ENCODE measurements around the gene MC5R. TPM values are rescaled to one million over a fixed set of nuclear protein-coding genes. Genes with fewer than 3 reads are reported as not detected.
"Not testable (repeated sequence)": the region's sequence is repeated elsewhere in the genome, so short reads cannot be mapped to it uniquely, and the experiment has no call there.

The MC5R gene
- total RNA-seq, 2 donors from 2014 or later: not detected

GRCh38 chr18:13810950-13811485 is 12.9 kb upstream of the MC5R start:
- ATAC-seq (no peak), DNase-seq (no peak)
- Mint-ChIP-seq H3K4me3 (no peak overlapping the region), H3K27me3 (peaks cover 47% of the 10 kb centered on the region), H3K36me3 (ENCODE audit: low read depth) (no peaks in the 10 kb centered on the region), H3K4me1 (peaks cover 3% of the 10 kb centered on the region), H3K27ac (no peak overlapping the region)
- H3K9me3 ChIP-seq (ENCODE audit: control insufficient read depth, low read length, poor library complexity, severe bottlenecking): no peaks in the 10 kb centered on the region

DNA sequence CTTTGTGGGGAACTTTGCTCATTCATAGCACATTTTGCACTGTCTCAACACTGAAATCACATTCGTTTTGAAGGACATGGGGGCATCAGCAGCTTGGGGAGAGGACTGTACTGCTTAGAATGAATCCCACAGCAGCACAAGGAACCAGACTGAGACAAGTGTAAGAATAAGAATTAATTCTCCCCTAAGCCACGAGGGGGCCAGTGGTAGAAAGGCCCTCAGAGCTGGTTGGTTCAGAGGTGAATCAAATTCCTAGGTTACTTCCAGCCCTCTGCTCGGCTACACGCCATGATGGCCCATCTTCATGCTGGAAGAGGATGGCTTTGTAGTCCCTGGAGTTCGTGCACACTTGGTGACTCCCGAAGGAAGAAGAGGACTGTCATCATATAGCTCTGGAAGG is 12.0 kb upstream of the MC5R start:
- no peaks in the 10 kb centered on the region for H3K9me3 ChIP-seq (ENCODE audit: control insufficient read depth, low read length, poor library complexity, severe bottlenecking)
- H3K27ac Mint-ChIP-seq: no peak overlapping the region
- H3K36me3 Mint-ChIP-seq (ENCODE audit: low read depth): no peaks in the 10 kb centered on the region
- peaks cover 3% of the 10 kb centered on the region for H3K4me1 Mint-ChIP-seq
- DNase-seq (no peak), ATAC-seq (no peak)
- H3K4me3 Mint-ChIP-seq: no peak overlapping the region
- peaks cover 41% of the 10 kb centered on the region for H3K27me3 Mint-ChIP-seq

- H3K9me3 ChIP-seq (ENCODE audit: control insufficient read depth, low read length, poor library complexity, severe bottlenecking): no peaks in the 10 kb centered on the region
- Mint-ChIP-seq H3K4me1 (peaks cover 6% of the 10 kb centered on the region), H3K27ac (no peak overlapping the region), H3K36me3 (ENCODE audit: low read depth) (no peaks in the 10 kb centered on the region), H3K4me3 (no peak overlapping the region), H3K27me3 (peaks cover 41% of the 10 kb centered on the region)
- DNase-seq (peak; percentile 23 to 43 (median 29)), ATAC-seq (peak; percentile 80)
These were observed 10.6 kb upstream of the MC5R start for GRCh38 chr18:13813271-13813849.

DNA sequence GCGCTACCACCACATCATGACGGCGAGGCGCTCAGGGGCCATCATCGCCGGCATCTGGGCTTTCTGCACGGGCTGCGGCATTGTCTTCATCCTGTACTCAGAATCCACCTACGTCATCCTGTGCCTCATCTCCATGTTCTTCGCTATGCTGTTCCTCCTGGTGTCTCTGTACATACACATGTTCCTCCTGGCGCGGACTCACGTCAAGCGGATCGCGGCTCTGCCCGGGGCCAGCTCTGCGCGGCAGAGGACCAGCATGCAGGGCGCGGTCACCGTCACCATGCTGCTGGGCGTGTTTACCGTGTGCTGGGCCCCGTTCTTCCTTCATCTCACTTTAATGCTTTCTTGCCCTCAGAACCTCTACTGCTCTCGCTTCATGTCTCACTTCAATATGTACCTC is 2.3 kb downstream of the MC5R start:
- DNase-seq (no peak), ATAC-seq (no peak)
- Mint-ChIP-seq H3K27me3 (peaks cover 63% of the 10 kb centered on the region), H3K4me1 (peaks cover 2% of the 10 kb centered on the region), H3K4me3 (peak overlapping the region; percentile 43), H3K27ac (no peak overlapping the region), H3K36me3 (ENCODE audit: low read depth) (no peaks in the 10 kb centered on the region)
- H3K9me3 ChIP-seq (ENCODE audit: control insufficient read depth, low read length, poor library complexity, severe bottlenecking): no peaks in the 10 kb centered on the region

DNA sequence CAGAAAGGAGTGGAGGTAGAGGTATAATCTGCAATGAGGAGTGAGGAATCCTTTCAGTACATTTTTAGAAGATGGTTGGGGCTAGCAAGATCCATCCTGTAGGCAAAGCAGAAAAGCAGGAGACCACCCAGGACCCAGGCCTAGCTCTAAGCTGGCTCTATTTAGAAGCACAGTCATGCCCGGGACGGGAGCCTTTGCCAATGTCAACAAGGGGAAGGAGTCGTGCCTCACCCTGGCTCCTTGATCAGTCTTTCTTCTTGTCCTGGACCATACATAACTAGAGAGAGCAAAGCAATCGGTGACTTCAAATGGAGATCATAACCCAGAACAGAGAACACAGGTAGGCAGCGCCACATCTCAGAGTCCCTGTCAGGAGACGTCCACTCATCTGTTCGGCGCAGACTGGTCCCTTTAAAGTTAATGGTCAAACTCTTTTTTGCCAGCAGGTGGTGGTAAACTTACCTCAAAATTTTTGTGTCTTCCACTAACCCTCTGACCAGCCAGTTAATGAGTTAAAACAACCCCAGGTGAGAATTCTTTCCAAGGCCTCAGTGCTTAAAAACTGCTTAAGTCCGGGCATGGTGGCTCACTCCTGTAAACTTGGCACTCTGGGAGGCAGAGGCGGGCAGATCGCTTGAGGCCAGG is 8.0 kb downstream of the MC5R start:
- no peak overlapping the region for H3K27ac Mint-ChIP-seq
- H3K36me3 Mint-ChIP-seq (ENCODE audit: low read depth): peaks cover 2% of the 10 kb centered on the region
- no peak overlapping the region for H3K4me3 Mint-ChIP-seq
- DNase-seq (no peak), ATAC-seq (no peak)
- H3K9me3 ChIP-seq (ENCODE audit: control insufficient read depth, low read length, poor library complexity, severe bottlenecking): no peaks in the 10 kb centered on the region
- H3K4me1 Mint-ChIP-seq: no peaks in the 10 kb centered on the region
- peaks cover 64% of the 10 kb centered on the region for H3K27me3 Mint-ChIP-seq

DNA sequence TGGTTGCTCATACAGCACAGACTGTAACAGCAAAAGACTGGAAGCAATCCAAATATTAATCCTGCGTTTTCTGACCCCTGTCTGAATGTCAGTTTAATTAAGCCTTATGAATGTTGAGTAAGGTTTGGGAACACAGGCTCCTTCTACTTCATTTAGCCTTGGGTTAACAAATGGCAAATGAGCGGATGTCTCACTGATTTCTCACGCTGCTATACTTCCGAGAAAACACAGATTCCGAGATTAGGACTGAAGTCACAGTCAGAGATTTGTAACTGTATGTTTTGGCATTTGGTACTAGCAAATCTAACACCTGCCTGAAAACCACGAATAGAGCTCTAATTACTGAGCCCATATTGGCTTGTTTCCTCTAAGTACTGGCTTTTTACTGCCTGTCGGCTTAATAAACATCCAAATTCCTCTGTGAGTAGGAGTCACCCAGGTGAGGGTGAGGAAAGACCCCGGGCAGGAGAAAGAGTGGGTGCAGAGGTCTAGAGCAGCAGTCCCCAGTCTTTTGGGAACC is 10.6 kb downstream of the MC5R start:
- H3K4me3 Mint-ChIP-seq: no peak overlapping the region

GRCh38 chr18:13835202-13835601 is 11.3 kb downstream of the MC5R start:
- Mint-ChIP-seq H3K36me3 (ENCODE audit: low read depth) (peaks cover 2% of the 10 kb centered on the region), H3K27me3 (peaks cover 56% of the 10 kb centered on the region), H3K27ac (no peak overlapping the region), H3K4me3 (no peak overlapping the region), H3K4me1 (no peaks in the 10 kb centered on the region)
- DNase-seq (no peak), ATAC-seq (no peak)
- no peaks in the 10 kb centered on the region for H3K9me3 ChIP-seq (ENCODE audit: control insufficient read depth, low read length, poor library complexity, severe bottlenecking)

More for the DNA sequence above, 10.6 kb downstream of the MC5R start:
- Mint-ChIP-seq H3K4me1 (no peaks in the 10 kb centered on the region), H3K27ac (no peak overlapping the region), H3K36me3 (ENCODE audit: low read depth) (peaks cover 2% of the 10 kb centered on the region), H3K27me3 (peaks cover 53% of the 10 kb centered on the region)
- no peak for DNase-seq
- no peaks in the 10 kb centered on the region for H3K9me3 ChIP-seq (ENCODE audit: control insufficient read depth, low read length, poor library complexity, severe bottlenecking)
- no peak for ATAC-seq

DNA sequence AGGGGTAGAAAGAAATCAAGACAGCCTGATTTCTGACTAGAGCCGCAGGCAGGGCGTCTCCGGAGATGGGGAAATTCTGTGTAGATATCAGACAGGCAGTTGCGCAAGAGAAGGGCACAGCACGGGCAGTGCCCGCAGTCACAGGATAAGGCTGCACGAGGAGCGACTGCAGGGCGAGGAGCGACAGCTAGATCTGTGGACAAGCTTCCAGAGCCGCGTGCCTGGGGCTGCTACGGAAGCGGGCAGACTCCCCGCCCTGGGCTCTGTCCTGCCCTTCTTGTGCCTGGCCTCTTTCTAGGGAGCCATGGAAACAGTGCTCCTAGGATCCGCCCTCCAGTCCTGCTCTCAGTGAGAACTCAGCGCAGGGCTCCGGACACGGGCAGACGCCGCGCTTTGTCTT is 12.6 kb downstream of the MC5R start:
- Mint-ChIP-seq H3K4me1 (no peaks in the 10 kb centered on the region), H3K36me3 (ENCODE audit: low read depth) (peaks cover 2% of the 10 kb centered on the region), H3K27me3 (peaks cover 51% of the 10 kb centered on the region), H3K27ac (no peak overlapping the region), H3K4me3 (no peak overlapping the region)
- H3K9me3 ChIP-seq (ENCODE audit: control insufficient read depth, low read length, poor library complexity, severe bottlenecking): no peaks in the 10 kb centered on the region
- DNase-seq: no peak
- no peak for ATAC-seq

DNA sequence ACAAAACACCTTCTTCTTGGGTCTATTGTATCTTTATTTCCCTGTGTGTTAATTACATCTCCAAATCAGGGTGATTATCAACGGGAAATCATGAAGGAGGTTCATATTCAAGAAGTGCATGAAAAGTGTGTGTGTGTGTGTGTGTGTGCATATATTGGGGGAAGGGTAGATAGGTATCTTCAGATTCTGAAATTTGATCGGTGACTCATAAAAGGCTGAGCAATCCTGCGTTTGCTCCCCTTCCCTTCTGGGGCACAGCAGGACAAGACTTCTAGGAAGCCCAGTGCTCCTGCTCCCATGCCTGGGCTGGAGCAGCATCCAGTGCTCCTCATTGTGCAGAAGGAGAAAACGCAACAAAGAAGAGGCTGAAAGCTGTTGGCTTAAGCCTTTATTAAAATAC is 25.8 kb downstream of the MC5R start:
- ATAC-seq (no peak), DNase-seq (no peak)
- Mint-ChIP-seq H3K36me3 (ENCODE audit: low read depth) (no peaks in the 10 kb centered on the region), H3K27ac (no peak overlapping the region), H3K4me3 (no peak overlapping the region), H3K27me3 (peaks cover 6% of the 10 kb centered on the region), H3K4me1 (no peaks in the 10 kb centered on the region)
- H3K9me3 ChIP-seq (ENCODE audit: control insufficient read depth, low read length, poor library complexity, severe bottlenecking): no peaks in the 10 kb centered on the region

DNA sequence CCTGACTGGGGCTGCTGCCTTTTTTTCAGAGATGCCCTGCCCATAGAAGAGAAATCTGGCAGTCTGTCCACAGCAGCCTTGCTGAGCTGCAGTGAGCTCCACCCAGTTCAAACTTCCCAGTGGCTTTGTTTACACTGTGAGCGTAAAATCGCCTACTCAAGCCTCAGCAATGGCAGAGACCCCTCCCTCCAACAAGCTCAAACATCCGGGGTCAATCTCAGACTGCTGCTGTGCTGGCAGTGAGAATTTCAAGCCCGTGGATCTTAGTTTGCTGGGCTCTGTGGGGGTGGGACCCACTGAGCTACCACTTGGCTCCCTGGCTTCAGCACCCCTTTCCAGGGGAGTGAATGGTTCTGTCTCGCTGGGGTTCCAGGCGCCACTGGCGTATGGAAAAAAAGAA is 38.9 kb downstream of the MC5R start:
- H3K9me3 ChIP-seq (ENCODE audit: control insufficient read depth, low read length, poor library complexity, severe bottlenecking); DNase-seq; H3K4me1 Mint-ChIP-seq; H3K4me3 Mint-ChIP-seq; H3K27ac Mint-ChIP-seq; ATAC-seq; H3K36me3 Mint-ChIP-seq (ENCODE audit: low read depth): not testable (repeated sequence)
- peaks cover 32% of the 10 kb centered on the region for H3K27me3 Mint-ChIP-seq

DNA sequence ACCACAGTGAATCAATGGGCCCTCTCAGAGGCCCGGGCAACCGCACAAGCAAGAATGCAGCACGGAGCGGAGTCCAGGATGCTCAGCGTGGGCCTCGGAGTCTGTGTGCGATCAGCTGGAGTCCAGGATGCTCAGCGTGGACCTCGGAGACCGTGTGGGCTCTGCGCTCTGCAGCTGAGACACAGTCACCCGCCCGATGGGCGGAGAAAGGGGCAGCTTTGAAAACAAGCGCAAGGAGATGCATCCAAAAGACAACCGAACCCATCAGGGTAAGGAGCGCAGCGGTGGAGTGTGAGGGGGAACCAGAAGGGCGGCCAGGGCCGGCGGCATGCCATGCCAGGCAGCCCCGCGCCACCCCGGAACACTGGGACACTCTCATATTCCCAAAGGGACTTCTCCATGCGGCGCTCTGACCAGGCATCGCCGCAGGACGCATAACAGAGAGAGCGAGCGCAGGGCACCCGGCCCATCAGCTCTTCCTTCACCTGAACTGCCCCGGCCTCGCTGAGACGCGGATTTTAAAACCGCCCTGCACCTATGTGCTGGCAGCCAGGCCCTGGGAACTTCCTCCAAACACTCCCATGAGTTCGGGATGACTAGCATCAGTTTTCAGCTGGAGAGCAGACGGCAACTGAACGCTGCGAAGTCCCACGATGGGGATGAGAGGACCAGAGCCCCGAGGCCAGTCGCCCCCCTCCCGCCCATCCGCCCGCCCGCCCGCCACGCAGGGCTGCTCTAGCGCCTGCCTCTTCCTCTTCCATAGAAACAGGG is 44.7 kb downstream of the MC5R start:
- peaks cover 62% of the 10 kb centered on the region for H3K27me3 Mint-ChIP-seq

DNA sequence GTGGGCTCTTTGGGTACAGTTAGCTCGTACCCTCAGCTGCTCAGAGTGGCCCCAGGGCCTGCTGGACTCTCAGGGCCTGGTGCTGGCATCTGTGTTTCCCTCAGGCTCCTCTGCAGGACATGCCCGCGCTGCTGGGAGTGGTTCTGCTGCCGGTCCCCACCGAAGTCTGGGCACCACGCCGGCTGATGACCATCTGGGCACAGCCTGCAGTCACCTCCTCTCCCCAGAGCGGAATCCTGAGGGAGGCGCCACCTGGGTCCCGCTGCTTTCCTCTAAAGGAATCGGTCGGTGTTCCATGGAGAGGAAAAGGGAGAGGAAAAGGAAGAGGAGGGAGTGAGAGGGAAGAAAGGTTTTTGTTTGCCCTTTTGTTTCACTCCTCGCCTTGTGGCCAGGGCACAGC is 47.8 kb downstream of the MC5R start:
- no peaks in the 10 kb centered on the region for H3K36me3 Mint-ChIP-seq (ENCODE audit: low read depth)
- DNase-seq: no peak
- H3K4me1 Mint-ChIP-seq: no peaks in the 10 kb centered on the region
- no peak overlapping the region for H3K4me3 Mint-ChIP-seq
- H3K27me3 Mint-ChIP-seq: peaks cover 57% of the 10 kb centered on the region
- no peak for ATAC-seq
- H3K9me3 ChIP-seq (ENCODE audit: control insufficient read depth, low read length, poor library complexity, severe bottlenecking): no peaks in the 10 kb centered on the region
- no peak overlapping the region for H3K27ac Mint-ChIP-seq

More for the DNA sequence above, 44.7 kb downstream of the MC5R start:
- Mint-ChIP-seq H3K4me1 (no peaks in the 10 kb centered on the region), H3K4me3 (no peak overlapping the region), H3K36me3 (ENCODE audit: low read depth) (no peaks in the 10 kb centered on the region), H3K27ac (no peak overlapping the region)
- no peaks in the 10 kb centered on the region for H3K9me3 ChIP-seq (ENCODE audit: control insufficient read depth, low read length, poor library complexity, severe bottlenecking)
- ATAC-seq (no peak), DNase-seq (no peak)

GRCh38 chr18:13872373-13872772 is 48.4 kb downstream of the MC5R start:
- Mint-ChIP-seq H3K27ac (no peak overlapping the region), H3K27me3 (peaks cover 51% of the 10 kb centered on the region), H3K36me3 (ENCODE audit: low read depth) (no peaks in the 10 kb centered on the region), H3K4me3 (no peak overlapping the region), H3K4me1 (no peaks in the 10 kb centered on the region)
- ATAC-seq (no peak), DNase-seq (no peak)
- H3K9me3 ChIP-seq (ENCODE audit: control insufficient read depth, low read length, poor library complexity, severe bottlenecking): no peaks in the 10 kb centered on the region
